ENCODE data around the gene ADAMTS12. TPM values are rescaled to one million over a fixed set of nuclear protein-coding genes. Genes with fewer than 3 reads are reported as not detected.

The ADAMTS12 gene
- total RNA-seq, 1 donor, result 6.9 TPM

DNA sequence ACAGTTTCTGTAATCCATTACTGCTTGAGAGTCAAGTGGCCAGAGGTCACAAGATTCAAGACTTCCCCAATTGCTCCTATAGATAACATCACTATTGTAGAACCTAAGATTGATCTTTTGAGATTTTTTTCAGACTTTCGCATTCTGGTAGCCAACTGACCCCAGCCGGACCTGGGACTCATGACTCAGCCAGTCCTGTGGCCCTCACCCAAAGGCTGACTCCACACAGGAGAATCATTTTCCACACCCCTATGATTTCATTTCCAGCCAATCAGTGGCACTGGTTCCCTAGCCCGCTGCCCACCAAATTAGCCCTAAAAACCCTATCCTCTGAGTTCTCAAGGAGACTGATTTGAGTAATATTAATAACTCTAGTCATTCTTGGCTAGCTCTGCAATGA, 414.8 kb downstream of the ADAMTS12 start:
- no peak for DNase-seq (ENCODE audit: insufficient read length, low spot score, missing footprints)
- TF ChIP-seq, protein P1, sequence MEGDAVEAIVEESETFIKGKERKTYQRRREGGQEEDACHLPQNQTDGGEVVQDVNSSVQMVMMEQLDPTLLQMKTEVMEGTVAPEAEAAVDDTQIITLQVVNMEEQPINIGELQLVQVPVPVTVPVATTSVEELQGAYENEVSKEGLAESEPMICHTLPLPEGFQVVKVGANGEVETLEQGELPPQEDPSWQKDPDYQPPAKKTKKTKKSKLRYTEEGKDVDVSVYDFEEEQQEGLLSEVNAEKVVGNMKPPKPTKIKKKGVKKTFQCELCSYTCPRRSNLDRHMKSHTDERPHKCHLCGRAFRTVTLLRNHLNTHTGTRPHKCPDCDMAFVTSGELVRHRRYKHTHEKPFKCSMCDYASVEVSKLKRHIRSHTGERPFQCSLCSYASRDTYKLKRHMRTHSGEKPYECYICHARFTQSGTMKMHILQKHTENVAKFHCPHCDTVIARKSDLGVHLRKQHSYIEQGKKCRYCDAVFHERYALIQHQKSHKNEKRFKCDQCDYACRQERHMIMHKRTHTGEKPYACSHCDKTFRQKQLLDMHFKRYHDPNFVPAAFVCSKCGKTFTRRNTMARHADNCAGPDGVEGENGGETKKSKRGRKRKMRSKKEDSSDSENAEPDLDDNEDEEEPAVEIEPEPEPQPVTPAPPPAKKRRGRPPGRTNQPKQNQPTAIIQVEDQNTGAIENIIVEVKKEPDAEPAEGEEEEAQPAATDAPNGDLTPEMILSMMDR (IDR thresholded peaks at IDR 0.05; ENCODE audit: extremely low read depth, low read depth, low read length), result no peak
- peaks cover 34% of the 10 kb centered on the region for H3K36me3 ChIP-seq (ENCODE audit: insufficient read depth, low read length)

DNA sequence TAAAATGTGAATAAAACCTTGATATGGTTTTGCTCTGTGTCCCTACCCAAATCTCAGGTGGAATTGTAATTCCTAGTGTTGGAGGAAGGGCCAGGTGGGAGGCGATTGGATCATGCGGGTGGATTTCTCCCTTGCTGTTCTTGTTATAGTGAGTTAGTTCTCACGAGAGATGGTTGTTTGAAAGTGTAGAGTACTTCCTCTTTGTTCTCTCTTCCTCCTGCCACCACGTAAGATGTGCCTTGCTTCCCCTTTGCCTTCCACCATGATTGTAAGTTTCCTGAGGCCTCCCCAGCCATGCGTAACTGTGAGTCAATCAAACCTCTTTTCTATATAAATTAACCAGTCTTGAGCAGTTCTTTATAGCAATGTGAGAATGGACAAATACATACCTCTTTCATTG, 416.1 kb downstream of the ADAMTS12 start:
- H4K20me1 ChIP-seq (ENCODE audit: insufficient read depth, low read length), result no peaks in the 10 kb centered on the region
- H2AFZ ChIP-seq (ENCODE audit: low read length), result no peak overlapping the region
- no peak overlapping the region for H3K27ac ChIP-seq (ENCODE audit: low read depth, low read length)
- H3K9me3 ChIP-seq (ENCODE audit: low read depth, low read length), result no peaks in the 10 kb centered on the region
- no peaks in the 10 kb centered on the region for H3K79me2 ChIP-seq (ENCODE audit: insufficient read depth, low read length)
- no peak overlapping the region for H3K4me3 ChIP-seq (ENCODE audit: insufficient read depth, low read length)
- H3K4me1 ChIP-seq (ENCODE audit: insufficient read depth, low read length), result peaks cover 11% of the 10 kb centered on the region
- DNase-seq (ENCODE audit: insufficient read length, low spot score, missing footprints), result no peak
- no peaks in the 10 kb centered on the region for H3K27me3 ChIP-seq (ENCODE audit: insufficient read depth, low read length)
- H3K36me3 ChIP-seq (ENCODE audit: insufficient read depth, low read length), result peaks cover 46% of the 10 kb centered on the region
- TF ChIP-seq, protein P1 (IDR thresholded peaks at IDR 0.05; ENCODE audit: extremely low read depth, low read depth, low read length), result no peak
- no peak overlapping the region for H3K4me2 ChIP-seq (ENCODE audit: insufficient read depth, low read length)

More for the DNA sequence above, 414.8 kb downstream of the ADAMTS12 start:
- H3K27me3 ChIP-seq (ENCODE audit: insufficient read depth, low read length), result no peaks in the 10 kb centered on the region
- no peak overlapping the region for H3K4me3 ChIP-seq (ENCODE audit: insufficient read depth, low read length)
- no peak overlapping the region for H2AFZ ChIP-seq (ENCODE audit: low read length)
- no peaks in the 10 kb centered on the region for H3K9me3 ChIP-seq (ENCODE audit: low read depth, low read length)
- peaks cover 11% of the 10 kb centered on the region for H3K4me1 ChIP-seq (ENCODE audit: insufficient read depth, low read length)
- H3K27ac ChIP-seq (ENCODE audit: low read depth, low read length), result no peak overlapping the region
- H3K4me2 ChIP-seq (ENCODE audit: insufficient read depth, low read length), result no peak overlapping the region
- no peaks in the 10 kb centered on the region for H3K79me2 ChIP-seq (ENCODE audit: insufficient read depth, low read length)
- H4K20me1 ChIP-seq (ENCODE audit: insufficient read depth, low read length), result no peaks in the 10 kb centered on the region

DNA sequence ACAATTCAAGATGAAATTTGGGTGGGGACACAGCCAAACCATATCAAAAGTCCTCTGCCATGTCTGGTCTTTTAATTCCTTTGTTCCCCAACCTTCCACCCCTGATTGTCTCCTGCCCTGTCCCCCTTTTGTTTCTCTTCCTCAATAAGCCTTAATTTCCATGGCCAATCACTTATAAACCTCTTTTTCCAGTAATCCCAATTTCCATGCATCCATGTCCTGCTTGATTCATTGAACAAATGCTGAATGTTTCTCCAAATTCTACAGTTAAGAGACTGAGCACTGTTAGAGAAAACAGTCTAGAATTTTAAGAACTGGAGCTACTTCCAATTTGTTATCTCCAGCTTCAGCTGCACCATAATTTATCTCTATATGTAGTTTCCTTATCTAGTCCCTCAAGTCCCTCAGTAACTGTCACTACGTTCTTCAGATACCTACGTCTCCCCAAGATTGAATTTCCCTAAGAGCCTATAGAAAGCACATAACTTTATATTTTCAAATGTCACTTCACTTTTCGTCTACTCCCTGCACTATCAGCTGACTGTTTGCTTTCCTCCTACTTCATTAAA, 416.8 kb downstream of the ADAMTS12 start:
- Histone ChIP-seq H4K20me1 (ENCODE audit: insufficient read depth, low read length) (peaks cover 6% of the 10 kb centered on the region), H3K4me3 (ENCODE audit: insufficient read depth, low read length) (no peak overlapping the region), H3K4me1 (ENCODE audit: insufficient read depth, low read length) (peaks cover 11% of the 10 kb centered on the region), H3K27me3 (ENCODE audit: insufficient read depth, low read length) (no peaks in the 10 kb centered on the region), H3K36me3 (ENCODE audit: insufficient read depth, low read length) (peaks cover 53% of the 10 kb centered on the region), H3K27ac (ENCODE audit: low read depth, low read length) (no peak overlapping the region), H3K9me3 (ENCODE audit: low read depth, low read length) (no peaks in the 10 kb centered on the region), H2AFZ (ENCODE audit: low read length) (no peak overlapping the region), H3K79me2 (ENCODE audit: insufficient read depth, low read length) (no peaks in the 10 kb centered on the region), H3K4me2 (ENCODE audit: insufficient read depth, low read length) (no peak overlapping the region)
- no peak for DNase-seq (ENCODE audit: insufficient read length, low spot score, missing footprints)
- TF ChIP-seq, protein P1 (IDR thresholded peaks at IDR 0.05; ENCODE audit: extremely low read depth, low read depth, low read length), result no peak

DNA sequence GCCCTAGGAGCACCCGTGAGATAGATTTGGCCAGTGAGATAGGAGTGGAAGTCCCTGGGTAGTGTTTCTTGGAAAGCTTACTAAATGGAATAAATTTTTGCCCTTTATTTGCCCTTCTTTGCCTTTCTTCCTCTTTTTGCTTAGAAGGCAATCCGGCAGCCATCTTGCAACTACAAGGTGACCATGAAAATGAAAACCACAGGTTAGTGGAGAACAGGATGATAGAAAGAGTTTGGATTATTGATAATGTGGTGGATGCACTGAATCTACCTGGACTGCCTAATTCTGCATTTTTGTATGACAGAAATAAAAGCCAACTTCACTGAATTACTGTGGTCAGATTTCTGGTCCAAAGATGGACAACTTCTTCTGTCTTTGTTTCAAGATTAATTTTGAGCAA, 417.8 kb downstream of the ADAMTS12 start:
- H3K27me3 ChIP-seq (ENCODE audit: insufficient read depth, low read length), result no peaks in the 10 kb centered on the region
- H3K4me2 ChIP-seq (ENCODE audit: insufficient read depth, low read length), result no peak overlapping the region
- H3K79me2 ChIP-seq (ENCODE audit: insufficient read depth, low read length), result no peaks in the 10 kb centered on the region
- peaks cover 6% of the 10 kb centered on the region for H4K20me1 ChIP-seq (ENCODE audit: insufficient read depth, low read length)
- DNase-seq (ENCODE audit: insufficient read length, low spot score, missing footprints), result no peak
- H3K27ac ChIP-seq (ENCODE audit: low read depth, low read length), result no peak overlapping the region
- no peak overlapping the region for H2AFZ ChIP-seq (ENCODE audit: low read length)
- no peaks in the 10 kb centered on the region for H3K9me3 ChIP-seq (ENCODE audit: low read depth, low read length)
- no peak overlapping the region for H3K4me3 ChIP-seq (ENCODE audit: insufficient read depth, low read length)
- peaks cover 5% of the 10 kb centered on the region for H3K4me1 ChIP-seq (ENCODE audit: insufficient read depth, low read length)
- peaks cover 62% of the 10 kb centered on the region for H3K36me3 ChIP-seq (ENCODE audit: insufficient read depth, low read length)
- TF ChIP-seq, protein P1 (IDR thresholded peaks at IDR 0.05; ENCODE audit: extremely low read depth, low read depth, low read length), result no peak

Small RNA genes within 50 kb of the gene (small RNA-seq; reads per million reads assigned to genes)
- not detected for gene RNU6-923P

Other genes with a start within 250 kb of the ADAMTS12 start
- gene RXFP3, start 44.4 kb upstream of the ADAMTS12 start, total RNA-seq, result not detected in 2 replicates
- gene SLC45A2, start 92.7 kb upstream of the ADAMTS12 start, total RNA-seq, result 0.36 and 0.59 TPM in 2 replicates
- 15.2 and 15.3 TPM in 2 replicates for gene AMACR, start 116.1 kb upstream of the ADAMTS12 start, total RNA-seq
- 2.2 and 2.4 TPM in 2 replicates for gene C1QTNF3, start 151.2 kb upstream of the ADAMTS12 start, total RNA-seq